Nephron progenitor cell (in vitro differentiated cells): ENCODE data around the gene ALX4.

Experiments
- DNase-seq: peaks from one replicate; pipeline ENCODE4 v3.0.0; 2021
- H3K27ac Mint-ChIP-seq: 2 replicates; pipeline ENCODE4 v1.8.0; 2021; ENCODE audit warnings: mild to moderate bottlenecking, moderate library complexity, mixed read lengths
- H3K27me3 Mint-ChIP-seq: 2 replicates; pipeline ENCODE4 v1.8.0; 2021; ENCODE audit warnings: mild to moderate bottlenecking, low read depth, mixed read lengths; ENCODE audit not compliant: poor library complexity
- H3K36me3 Mint-ChIP-seq: 2 replicates; pipeline ENCODE4 v1.8.0; 2021; ENCODE audit warnings: low read depth, mixed read lengths
- H3K4me1 Mint-ChIP-seq: 2 replicates; pipeline ENCODE4 v1.8.0; 2021; ENCODE audit warnings: mixed read lengths
- H3K4me3 Mint-ChIP-seq: 2 replicates; pipeline ENCODE4 v1.8.0; 2021; ENCODE audit warnings: mild to moderate bottlenecking, moderate library complexity, mixed read lengths
- H3K9me3 Mint-ChIP-seq: 2 replicates; pipeline ENCODE4 v1.8.0; 2021; ENCODE audit warnings: mild to moderate bottlenecking, moderate library complexity, mixed read lengths
- CTCF ChIP-seq: fragments of 200-600 bp; sonication (generic); IDR thresholded peaks from 2 replicates; pipeline ENCODE4 v1.5.0; 2021; ENCODE audit warnings: antibody characterized with exemption

Gene ALX4

GRCh38 chr11:44345781-44346180, 35.8 kb upstream of the ALX4 start:
- no peaks in the 10 kb centered on the region for H3K9me3 Mint-ChIP-seq
- no peaks in the 10 kb centered on the region for H3K36me3 Mint-ChIP-seq
- H3K4me3 Mint-ChIP-seq, result no peak overlapping the region
- TF ChIP-seq CTCF, result no peak
- peaks cover 57% of the 10 kb centered on the region for H3K27me3 Mint-ChIP-seq
- DNase-seq, result no peak
- no peak overlapping the region for H3K27ac Mint-ChIP-seq
- peaks cover 34% of the 10 kb centered on the region for H3K4me1 Mint-ChIP-seq

- H3K4me1 Mint-ChIP-seq, result peaks cover 34% of the 10 kb centered on the region
- DNase-seq, result no peak
- H3K27ac Mint-ChIP-seq, result no peak overlapping the region
- H3K27me3 Mint-ChIP-seq, result peaks cover 65% of the 10 kb centered on the region
- TF ChIP-seq CTCF, result no peak
- no peak overlapping the region for H3K4me3 Mint-ChIP-seq
- H3K36me3 Mint-ChIP-seq, result no peaks in the 10 kb centered on the region
- no peaks in the 10 kb centered on the region for H3K9me3 Mint-ChIP-seq
Measured at GRCh38 chr11:44344921-44345320, 35.0 kb upstream of the ALX4 start.

- Mint-ChIP-seq H3K9me3 (no peaks in the 10 kb centered on the region), H3K36me3 (no peaks in the 10 kb centered on the region), H3K27me3 (peaks cover 70% of the 10 kb centered on the region), H3K27ac (no peak overlapping the region), H3K4me1 (peaks cover 31% of the 10 kb centered on the region), H3K4me3 (no peak overlapping the region)
- TF ChIP-seq CTCF, result no peak
- no peak for DNase-seq
Measured at GRCh38 chr11:44344423-44344820, 34.5 kb upstream of the ALX4 start.

GRCh38 chr11:44343778-44344422, 34.0 kb upstream of the ALX4 start:
- Mint-ChIP-seq H3K27ac (no peak overlapping the region), H3K36me3 (no peaks in the 10 kb centered on the region), H3K9me3 (no peaks in the 10 kb centered on the region), H3K4me1 (peaks cover 31% of the 10 kb centered on the region), H3K27me3 (peaks cover 75% of the 10 kb centered on the region), H3K4me3 (no peak overlapping the region)
- TF ChIP-seq CTCF, result no peak
- DNase-seq, result no peak

- no peak overlapping the region for H3K4me3 Mint-ChIP-seq
- no peak for TF ChIP-seq CTCF
- peaks cover 36% of the 10 kb centered on the region for H3K4me1 Mint-ChIP-seq
- no peak overlapping the region for H3K27ac Mint-ChIP-seq
- DNase-seq, result no peak
- H3K36me3 Mint-ChIP-seq, result no peaks in the 10 kb centered on the region
- H3K27me3 Mint-ChIP-seq, result peaks cover 83% of the 10 kb centered on the region
- no peaks in the 10 kb centered on the region for H3K9me3 Mint-ChIP-seq
Measured at GRCh38 chr11:44342616-44343015, 32.7 kb upstream of the ALX4 start.

- Mint-ChIP-seq H3K36me3 (no peaks in the 10 kb centered on the region), H3K27me3 (peaks cover 89% of the 10 kb centered on the region), H3K4me3 (no peak overlapping the region), H3K27ac (no peak overlapping the region), H3K4me1 (peaks cover 38% of the 10 kb centered on the region), H3K9me3 (no peaks in the 10 kb centered on the region)
- no peak for TF ChIP-seq CTCF
- DNase-seq, result no peak
Measured at GRCh38 chr11:44340656-44341055, 30.7 kb upstream of the ALX4 start.
